Vagina (tissue), 2 donors: Measurements from ENCODE around the gene JPH3. TPM values are rescaled to one million over a fixed set of nuclear protein-coding genes. Genes with fewer than 3 reads are reported as not detected.

ENCODE experiments used
- DNase-seq, 2 donors: peaks; one replicate each; pipeline ENCODE4 v3.0.0-alpha.2; 2017; ENCODE audit errors: extremely low spot score in 2 of 2
- H3K27ac ChIP-seq: fragments of 200-600 bp; sonication (generic); one replicate; pipeline ENCODE4 v1.5.1; 2019
- H3K27me3 ChIP-seq: fragments of 200-600 bp; sonication (generic); one replicate; pipeline ENCODE4 v1.5.1; 2019
- H3K36me3 ChIP-seq, 2 donors: fragments of 200-600 bp; sonication (generic); one replicate each; pipeline ENCODE4 v1.5.1; 2017 to 2019
- H3K4me1 ChIP-seq: fragments of 200-600 bp; sonication (generic); one replicate; pipeline ENCODE4 v1.5.1; 2019
- H3K4me3 ChIP-seq, 2 donors: fragments of 200-600 bp; sonication (generic); 1 replicate in 1 of 2; 2 replicates in 1 of 2; pipeline ENCODE4 v1.5.1; 2016 to 2019
- H3K9me3 ChIP-seq: fragments of 200-600 bp; sonication (generic); one replicate; pipeline ENCODE4 v1.5.1; 2019
- POLR2A ChIP-seq, 2 donors: fragments of 450-650 bp; IDR thresholded peaks; one replicate each; pipeline ENCODE4 v1.6.1; 2017; ENCODE audit warnings: antibody characterized with exemption in 2 of 2, mild to moderate bottlenecking in 2 of 2, moderate library complexity in 2 of 2
- POLR2AphosphoS5 ChIP-seq, 2 donors: sonication (generic); formaldehyde crosslinking; IDR thresholded peaks; one replicate each; pipeline ENCODE4 v1.9.0; 2017; ENCODE audit warnings: antibody characterized with exemption in 2 of 2, mild to moderate bottlenecking in 2 of 2, low read depth in 1 of 2; ENCODE audit not compliant: insufficient read depth in 1 of 2
- intact Hi-C: fragments of 100-400 bp; cut with DNase I; formaldehyde crosslinking; loops from one replicate; pipeline ENCODE4 v1.15.1; 2023
- total RNA-seq: library from RNA; depleted of rRNA; stranded (reverse); fragments of >200 nt; gene quantifications from one replicate; pipeline ENCODE4 v1.2.3, GENCODE V29; 2016
- TF ChIP-seq, protein P1 (sequence below), 3 experiments: fragments of 450-650 bp in 2 of 3; fragments of 200-600 bp in 1 of 3; sonication (generic) in 1 of 3; IDR thresholded peaks; one replicate each; pipeline ENCODE4 v1.5.1; 2017 to 2019; ENCODE audit warnings: antibody characterized with exemption in 3 of 3, mild to moderate bottlenecking in 2 of 3, moderate library complexity in 2 of 3

Gene JPH3
- total RNA-seq, 1 donor from 2014 or later: 2.0 TPM

DNA sequence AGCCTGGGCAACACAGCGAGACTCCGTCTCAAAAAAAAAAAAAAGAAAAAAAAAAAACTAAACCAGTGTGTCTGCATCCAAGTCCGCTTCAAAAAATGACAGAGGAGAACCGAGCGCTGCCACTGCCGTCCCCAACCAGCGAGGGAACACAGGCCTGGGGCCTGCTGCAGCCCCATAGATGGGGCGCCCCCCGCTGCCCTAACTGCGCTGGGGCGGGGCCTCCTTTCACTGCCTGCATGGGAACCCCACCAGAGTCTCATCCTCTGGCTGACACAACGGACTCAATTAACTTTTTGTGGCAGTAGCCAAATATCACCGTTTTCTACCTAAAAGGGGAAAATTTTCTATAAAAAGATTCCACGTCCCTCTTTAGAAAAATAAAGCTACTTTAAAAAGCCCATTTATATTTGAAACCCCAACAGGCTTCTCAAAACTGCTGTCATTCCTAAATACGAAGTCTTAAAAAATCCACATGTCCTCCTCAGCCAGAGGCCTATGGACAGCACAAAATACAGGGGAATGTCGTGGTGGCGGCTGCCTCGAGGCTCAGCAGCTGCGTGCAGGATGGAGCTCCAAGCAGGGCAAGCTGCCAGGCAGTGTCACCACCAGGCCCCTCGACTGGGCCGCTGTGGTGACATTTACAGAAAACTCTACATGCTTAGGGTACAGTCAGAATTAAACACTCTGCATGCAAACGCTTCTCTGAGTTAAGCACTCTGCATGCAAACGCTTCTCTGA, 133.1 kb downstream of the JPH3 start:
- DNase-seq: no peak
- H3K27me3 ChIP-seq: no peaks in the 10 kb centered on the region
- no peaks in the 10 kb centered on the region for H3K4me1 ChIP-seq
- H3K27ac ChIP-seq: no peak overlapping the region
- H3K4me3 ChIP-seq: no peak overlapping the region
- H3K36me3 ChIP-seq: peaks cover 0 to 8% of the 10 kb centered on the region in 2 donors
- no peaks in the 10 kb centered on the region for H3K9me3 ChIP-seq
- TF ChIP-seq, protein P1, sequence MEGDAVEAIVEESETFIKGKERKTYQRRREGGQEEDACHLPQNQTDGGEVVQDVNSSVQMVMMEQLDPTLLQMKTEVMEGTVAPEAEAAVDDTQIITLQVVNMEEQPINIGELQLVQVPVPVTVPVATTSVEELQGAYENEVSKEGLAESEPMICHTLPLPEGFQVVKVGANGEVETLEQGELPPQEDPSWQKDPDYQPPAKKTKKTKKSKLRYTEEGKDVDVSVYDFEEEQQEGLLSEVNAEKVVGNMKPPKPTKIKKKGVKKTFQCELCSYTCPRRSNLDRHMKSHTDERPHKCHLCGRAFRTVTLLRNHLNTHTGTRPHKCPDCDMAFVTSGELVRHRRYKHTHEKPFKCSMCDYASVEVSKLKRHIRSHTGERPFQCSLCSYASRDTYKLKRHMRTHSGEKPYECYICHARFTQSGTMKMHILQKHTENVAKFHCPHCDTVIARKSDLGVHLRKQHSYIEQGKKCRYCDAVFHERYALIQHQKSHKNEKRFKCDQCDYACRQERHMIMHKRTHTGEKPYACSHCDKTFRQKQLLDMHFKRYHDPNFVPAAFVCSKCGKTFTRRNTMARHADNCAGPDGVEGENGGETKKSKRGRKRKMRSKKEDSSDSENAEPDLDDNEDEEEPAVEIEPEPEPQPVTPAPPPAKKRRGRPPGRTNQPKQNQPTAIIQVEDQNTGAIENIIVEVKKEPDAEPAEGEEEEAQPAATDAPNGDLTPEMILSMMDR (IDR thresholded peaks at IDR 0.05): no peak
- TF ChIP-seq POLR2AphosphoS5 (IDR thresholded peaks at IDR 0.05; ENCODE audit: insufficient read depth in 1 of 2, low read depth in 1 of 2) (no peak), POLR2A (IDR thresholded peaks at IDR 0.05) (no peak)
- intact Hi-C loops: no loop called here

DNA sequence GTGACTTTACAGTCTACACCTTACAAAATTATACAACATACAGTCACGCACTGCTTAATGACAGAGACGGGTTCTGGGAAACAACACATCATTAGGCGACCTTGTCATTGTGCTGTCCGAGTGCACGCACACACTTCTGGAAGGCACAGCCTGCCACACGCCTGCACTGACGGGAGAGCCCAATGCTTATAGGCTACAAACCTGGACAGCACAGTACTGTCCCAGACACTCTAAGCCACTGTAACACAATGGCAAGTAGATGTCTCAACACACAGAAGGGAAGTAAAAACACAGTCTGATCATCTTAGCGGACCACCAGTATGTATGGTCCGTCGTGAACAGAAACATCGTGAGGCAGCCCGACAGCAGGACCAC, 133.7 kb downstream of the JPH3 start:
- H3K4me1 ChIP-seq: no peaks in the 10 kb centered on the region
- H3K36me3 ChIP-seq: peaks cover 0 to 8% of the 10 kb centered on the region in 2 donors
- H3K4me3 ChIP-seq: no peak overlapping the region
- H3K9me3 ChIP-seq: no peaks in the 10 kb centered on the region
- intact Hi-C loops: no loop called here
- DNase-seq: no peak
- H3K27me3 ChIP-seq: no peaks in the 10 kb centered on the region
- TF ChIP-seq POLR2AphosphoS5 (IDR thresholded peaks at IDR 0.05; ENCODE audit: insufficient read depth in 1 of 2, low read depth in 1 of 2): no peak
- H3K27ac ChIP-seq: no peak overlapping the region

DNA sequence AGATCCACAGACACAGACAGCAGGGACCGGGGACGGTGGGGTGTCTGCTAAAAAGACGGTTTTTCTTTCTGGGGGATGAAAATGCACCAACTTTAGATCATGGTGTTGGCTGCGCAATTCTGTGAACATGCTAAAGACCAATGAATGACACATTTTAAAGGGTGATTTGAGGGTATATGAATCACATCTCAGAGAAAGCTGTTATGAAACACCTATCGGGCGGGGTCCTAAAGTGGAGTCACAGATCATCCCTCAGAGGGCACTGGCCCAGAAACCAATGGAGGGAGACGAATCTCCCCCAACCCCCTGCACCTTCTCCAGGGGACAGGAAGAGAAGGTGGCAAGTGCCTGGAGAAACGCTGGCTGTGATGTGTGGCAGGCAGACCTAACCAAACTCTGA, 137.5 kb downstream of the JPH3 start:
- TF ChIP-seq POLR2A (IDR thresholded peaks at IDR 0.05) (no peak), POLR2AphosphoS5 (IDR thresholded peaks at IDR 0.05; ENCODE audit: insufficient read depth in 1 of 2, low read depth in 1 of 2) (no peak)
- TF ChIP-seq, protein P1 (IDR thresholded peaks at IDR 0.05): no peak
- Histone ChIP-seq H3K27ac (no peak overlapping the region), H3K36me3 (peaks cover 0 to 9% of the 10 kb centered on the region in 2 donors), H3K4me1 (no peaks in the 10 kb centered on the region), H3K9me3 (no peaks in the 10 kb centered on the region), H3K4me3 (no peak overlapping the region), H3K27me3 (no peaks in the 10 kb centered on the region)
- intact Hi-C loops: no loop called here
- DNase-seq: no peak

DNA sequence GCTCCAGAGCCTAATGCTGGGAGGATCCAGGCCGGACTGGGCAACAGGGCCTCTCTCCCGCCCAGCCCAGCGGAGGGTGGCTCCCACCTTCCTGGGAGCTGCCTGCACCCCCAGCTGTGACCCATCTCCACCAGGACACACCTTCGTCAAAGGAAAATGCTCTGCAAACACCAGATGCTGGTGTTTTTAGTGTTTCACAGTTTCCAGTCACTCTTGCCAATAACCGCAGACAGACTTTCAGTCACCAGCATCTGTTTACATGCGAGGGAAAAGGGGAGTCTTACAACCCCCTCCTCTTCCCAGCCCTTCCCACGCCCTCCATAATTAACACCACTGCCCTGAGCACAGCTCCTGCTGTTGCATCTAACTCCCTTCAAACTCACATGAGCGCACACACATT, 138.1 kb downstream of the JPH3 start:
- H3K27me3 ChIP-seq: no peaks in the 10 kb centered on the region
- TF ChIP-seq POLR2A (IDR thresholded peaks at IDR 0.05) (no peak), POLR2AphosphoS5 (IDR thresholded peaks at IDR 0.05; ENCODE audit: insufficient read depth in 1 of 2, low read depth in 1 of 2) (no peak)
- TF ChIP-seq, protein P1 (IDR thresholded peaks at IDR 0.05): no peak
- no peak overlapping the region for H3K4me3 ChIP-seq
- intact Hi-C loops: no loop called here
- no peaks in the 10 kb centered on the region for H3K4me1 ChIP-seq
- DNase-seq: no peak
- H3K27ac ChIP-seq: no peak overlapping the region
- H3K9me3 ChIP-seq: no peaks in the 10 kb centered on the region
- H3K36me3 ChIP-seq: peaks cover 0 to 16% of the 10 kb centered on the region in 2 donors

DNA sequence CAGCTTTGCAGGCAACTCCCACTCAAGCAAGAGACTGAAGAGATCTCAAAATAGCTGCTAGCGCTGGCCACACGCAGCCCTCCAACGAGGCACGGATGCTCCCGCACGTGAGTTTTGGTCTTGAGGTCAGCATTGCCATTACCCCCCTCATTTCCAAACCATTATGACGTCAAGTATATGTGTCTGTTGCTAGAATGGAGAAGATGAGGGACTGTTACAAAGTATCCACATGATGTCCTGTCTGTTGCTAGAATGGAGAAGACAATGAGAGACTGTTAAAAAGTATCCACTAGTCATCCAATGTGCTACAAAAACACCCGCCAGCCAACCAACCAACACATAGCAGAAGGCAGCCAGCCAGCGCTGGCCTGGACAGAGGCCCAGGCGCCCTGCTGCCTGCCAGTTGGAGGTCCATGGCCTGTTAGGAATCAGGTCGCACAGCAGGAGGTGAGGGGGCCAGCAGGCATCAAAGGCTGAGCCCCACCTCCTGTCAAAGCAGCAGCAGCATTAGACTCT, 138.7 kb downstream of the JPH3 start:
- no peak overlapping the region for H3K4me3 ChIP-seq

More for the DNA sequence above, 138.7 kb downstream of the JPH3 start:
- H3K4me1 ChIP-seq: no peaks in the 10 kb centered on the region
- intact Hi-C loops: no loop called here
- no peak for TF ChIP-seq POLR2AphosphoS5 (IDR thresholded peaks at IDR 0.05; ENCODE audit: insufficient read depth in 1 of 2, low read depth in 1 of 2)
- TF ChIP-seq, protein P1 (IDR thresholded peaks at IDR 0.05): no peak
- TF ChIP-seq POLR2A (IDR thresholded peaks at IDR 0.05): no peak
- no peaks in the 10 kb centered on the region for H3K27me3 ChIP-seq
- peaks cover 0 to 19% of the 10 kb centered on the region in 2 donors for H3K36me3 ChIP-seq
- no peaks in the 10 kb centered on the region for H3K9me3 ChIP-seq
- H3K27ac ChIP-seq: no peak overlapping the region
- no peak for DNase-seq
